Melanocyte of skin (primary cell): Measurements from ENCODE around the gene SST. TPM values are rescaled to one million over a fixed set of nuclear protein-coding genes. Genes with fewer than 3 reads are reported as not detected.

Experiments used
- total RNA-seq, 2 donors: library from RNA; depleted of rRNA; stranded (reverse); fragments of >200 nt; gene quantifications; 2 replicates each; pipeline ENCODE4 v1.2.3, GENCODE V29; 2012

Gene SST
- total RNA-seq: not detected

DNA sequence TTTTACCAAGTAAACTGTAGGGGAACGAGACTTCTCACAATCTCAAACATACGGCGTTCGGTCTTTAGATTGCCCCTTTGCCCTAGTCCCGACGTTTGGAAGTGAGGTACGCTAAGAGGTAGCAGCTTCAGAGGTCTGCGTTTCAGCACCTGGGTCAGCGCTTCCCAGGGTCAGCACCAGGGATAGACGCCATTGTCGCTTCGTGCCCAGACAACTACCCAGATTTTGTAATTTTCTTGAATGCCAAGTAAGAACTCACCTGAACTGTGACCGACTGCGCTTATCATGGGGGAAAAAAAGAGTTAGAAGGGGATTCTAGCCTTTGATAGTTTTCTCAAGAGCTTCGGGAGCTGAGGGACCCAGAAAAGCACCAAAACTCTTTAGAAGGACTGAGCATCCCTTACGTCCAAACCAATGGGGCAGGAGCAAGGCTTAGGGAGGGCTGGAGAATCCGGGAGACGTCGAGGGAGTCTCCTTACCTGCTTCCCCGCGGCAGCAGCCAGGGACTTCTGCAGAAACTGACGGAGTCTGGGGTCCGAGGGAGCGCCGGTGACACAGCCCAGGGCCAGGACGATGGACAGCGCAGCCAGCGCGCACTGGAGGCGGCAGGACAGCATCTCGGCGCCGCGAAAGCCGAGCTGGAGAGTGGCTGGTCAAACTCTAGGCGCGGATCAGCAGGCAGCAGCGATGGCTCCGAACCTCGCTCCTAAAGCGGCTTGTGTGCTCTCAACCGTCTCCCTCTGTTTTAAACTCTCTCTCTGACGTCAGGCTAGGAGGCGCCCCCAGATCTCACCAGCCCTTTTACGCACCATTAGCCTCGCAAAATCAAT is at the start of gene SST:
SST (minus strand) TSS at position 720 of the 830 bp plus-strand sequence; CDS start at position 617, 103 bp downstream.

DNA sequence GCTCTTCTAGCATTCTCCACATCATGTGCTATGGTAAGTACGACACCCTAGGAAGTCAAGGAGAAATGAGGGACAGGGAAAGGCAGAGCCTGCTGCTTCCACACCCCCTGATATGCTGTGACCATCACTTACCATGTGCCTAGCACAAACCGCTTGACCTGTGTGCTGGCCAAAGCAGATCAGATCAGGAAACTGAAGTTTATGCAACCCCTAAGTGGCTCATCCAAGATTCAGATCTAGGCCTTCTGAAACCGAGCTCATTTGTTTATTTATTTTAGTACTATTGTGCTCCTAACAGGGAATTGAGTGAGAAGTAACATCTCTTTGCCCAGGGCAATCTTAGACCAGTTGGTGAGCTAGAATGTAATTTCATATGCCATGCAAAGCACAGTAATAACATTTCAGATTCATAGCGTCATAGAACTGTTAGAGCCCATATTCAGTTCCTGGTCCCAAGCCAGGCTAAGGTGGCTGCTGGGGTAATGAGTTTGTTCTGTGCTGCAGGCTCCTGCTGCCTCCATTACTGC is 32.4 kb upstream of the SST start, which contains the start of gene RTP2:
RTP2 (minus strand) TSS at position 51 of the 527 bp plus-strand sequence. CDS start 429 bp downstream, outside the sequence.

Other genes starting within 250 kb of the SST start
- not detected for gene RTP2, start 32.2 kb upstream of the SST start, total RNA-seq
- gene BCL6, start 75.1 kb upstream of the SST start, total RNA-seq: 10 to 100 TPM in 1 of 2 donors, 1 to 10 TPM in 1; 7.6 to 13.3 TPM